ENCODE results near the gene TCF7L2. TPM values are rescaled to one million over a fixed set of nuclear protein-coding genes. Genes with fewer than 3 reads are reported as not detected.

The TCF7L2 gene
- total and polyA plus RNA-seq, 2 donors (not counting 1 experiment from before 2014, with no cell fraction given): 3.4 to 5.0 TPM

- no peaks in the 10 kb centered on the region for H3K27me3 ChIP-seq (ENCODE audit: control insufficient read depth, insufficient read depth, low read length)
- no peak overlapping the region for H3K9ac ChIP-seq (ENCODE audit: insufficient read depth, low read length)
- H3K4me2 ChIP-seq (ENCODE audit: extremely low read depth, insufficient read depth, low read length): no peak overlapping the region
- no peak overlapping the region for H3K27ac ChIP-seq (ENCODE audit: insufficient read depth, low read length)
- H2AFZ ChIP-seq (ENCODE audit: low read length): no peak overlapping the region
- no peak for DNase-seq (ENCODE audit: low read depth in 2 of 2)
- H3K4me1 ChIP-seq (ENCODE audit: control insufficient read depth, extremely low read depth, insufficient read depth, low read length): no peaks in the 10 kb centered on the region
- H3K79me2 ChIP-seq (ENCODE audit: control insufficient read depth, insufficient read depth, low read length): no peaks in the 10 kb centered on the region
- H4K20me1 ChIP-seq (ENCODE audit: control insufficient read depth, extremely low read depth, insufficient read depth, low read length): no peaks in the 10 kb centered on the region
- no peaks in the 10 kb centered on the region for H3K36me3 ChIP-seq (ENCODE audit: control insufficient read depth, insufficient read depth, low read length)
- no peak overlapping the region for H3K4me3 ChIP-seq (replicated peaks in 1 of 4; ENCODE audit: control extremely low read depth in 1 of 4, insufficient read depth in 1 of 4, low read depth in 3 of 4, low read length in 4 of 4)
- TF ChIP-seq CTCF (conservative IDR thresholded peaks at IDR 0.05 in 1 of 2, IDR thresholded peaks at IDR 0.05 in 1 of 2; ENCODE audit: low read depth in 1 of 2, low read length in 2 of 2) (no peak), EZH2 (IDR thresholded peaks at IDR 0.05; ENCODE audit: low read length, missing control alignments) (no peak)
- H3K9me3 ChIP-seq (ENCODE audit: control insufficient read depth, insufficient read depth, low read depth, low read length): no peaks in the 10 kb centered on the region
Observed at GRCh38 chr10:113076949-113077348, 126.9 kb downstream of the TCF7L2 start.

DNA sequence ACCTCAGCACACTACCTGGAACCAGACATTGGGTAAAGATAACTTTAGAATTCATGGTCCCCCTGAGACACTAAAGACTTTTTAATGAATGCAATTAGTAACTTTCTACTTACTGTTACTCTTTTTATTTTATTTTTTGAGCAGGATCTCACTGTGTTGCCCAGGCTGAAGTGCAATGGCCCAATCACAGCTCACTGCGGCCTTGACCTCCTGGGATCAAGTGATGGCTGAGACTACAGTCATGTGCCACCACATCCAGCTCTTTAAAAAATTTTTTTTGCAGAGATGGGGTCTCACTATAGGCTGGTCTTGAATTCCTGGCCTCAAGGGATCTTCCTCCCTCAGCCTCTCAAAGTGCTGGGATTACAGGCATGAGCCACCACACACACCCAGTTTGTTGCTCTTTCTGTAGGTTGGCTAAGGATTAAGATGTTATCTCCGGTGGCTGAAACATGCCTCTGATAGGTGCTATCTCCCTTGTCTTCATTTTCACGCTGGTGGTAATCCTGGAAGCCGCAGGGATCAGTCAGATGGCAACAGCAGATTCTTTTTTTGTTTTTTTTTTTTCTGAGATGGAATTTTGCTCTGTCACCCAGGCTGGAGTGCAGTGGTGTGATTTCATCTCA is 128.3 kb downstream of the TCF7L2 start:
- Histone ChIP-seq H3K79me2 (ENCODE audit: control insufficient read depth, insufficient read depth, low read length) (no peaks in the 10 kb centered on the region), H3K4me1 (ENCODE audit: control insufficient read depth, extremely low read depth, insufficient read depth, low read length) (no peaks in the 10 kb centered on the region), H3K4me2 (ENCODE audit: extremely low read depth, insufficient read depth, low read length) (no peak overlapping the region), H3K9me3 (ENCODE audit: control insufficient read depth, insufficient read depth, low read depth, low read length) (no peaks in the 10 kb centered on the region), H3K27ac (ENCODE audit: insufficient read depth, low read length) (no peak overlapping the region), H3K9ac (ENCODE audit: insufficient read depth, low read length) (no peak overlapping the region), H3K4me3 (replicated peaks in 1 of 4; ENCODE audit: control extremely low read depth in 1 of 4, insufficient read depth in 1 of 4, low read depth in 3 of 4, low read length in 4 of 4) (no peak overlapping the region), H4K20me1 (ENCODE audit: control insufficient read depth, extremely low read depth, insufficient read depth, low read length) (no peaks in the 10 kb centered on the region), H2AFZ (ENCODE audit: low read length) (no peak overlapping the region), H3K27me3 (ENCODE audit: control insufficient read depth, insufficient read depth, low read length) (no peaks in the 10 kb centered on the region), H3K36me3 (ENCODE audit: control insufficient read depth, insufficient read depth, low read length) (no peaks in the 10 kb centered on the region)
- DNase-seq (ENCODE audit: low read depth in 2 of 2): no peak
- TF ChIP-seq EZH2 (IDR thresholded peaks at IDR 0.05; ENCODE audit: low read length, missing control alignments) (no peak), CTCF (conservative IDR thresholded peaks at IDR 0.05 in 1 of 2, IDR thresholded peaks at IDR 0.05 in 1 of 2; ENCODE audit: low read depth in 1 of 2, low read length in 2 of 2) (no peak)

GRCh38 chr10:113080061-113080924 is 130.2 kb downstream of the TCF7L2 start:
- H2AFZ ChIP-seq (ENCODE audit: low read length): no peak overlapping the region
- H3K79me2 ChIP-seq (ENCODE audit: control insufficient read depth, insufficient read depth, low read length): no peaks in the 10 kb centered on the region
- TF ChIP-seq EZH2 (IDR thresholded peaks at IDR 0.05; ENCODE audit: low read length, missing control alignments) (no peak), CTCF (conservative IDR thresholded peaks at IDR 0.05 in 1 of 2, IDR thresholded peaks at IDR 0.05 in 1 of 2; ENCODE audit: low read depth in 1 of 2, low read length in 2 of 2) (no peak)
- H3K4me1 ChIP-seq (ENCODE audit: control insufficient read depth, extremely low read depth, insufficient read depth, low read length): no peaks in the 10 kb centered on the region
- H3K4me3 ChIP-seq (replicated peaks in 1 of 4; ENCODE audit: control extremely low read depth in 1 of 4, insufficient read depth in 1 of 4, low read depth in 3 of 4, low read length in 4 of 4): no peak overlapping the region
- DNase-seq (ENCODE audit: low read depth in 2 of 2): no peak
- no peaks in the 10 kb centered on the region for H4K20me1 ChIP-seq (ENCODE audit: control insufficient read depth, extremely low read depth, insufficient read depth, low read length)
- H3K27ac ChIP-seq (ENCODE audit: insufficient read depth, low read length): no peak overlapping the region
- no peak overlapping the region for H3K4me2 ChIP-seq (ENCODE audit: extremely low read depth, insufficient read depth, low read length)
- H3K9ac ChIP-seq (ENCODE audit: insufficient read depth, low read length): no peak overlapping the region
- no peaks in the 10 kb centered on the region for H3K27me3 ChIP-seq (ENCODE audit: control insufficient read depth, insufficient read depth, low read length)
- no peaks in the 10 kb centered on the region for H3K36me3 ChIP-seq (ENCODE audit: control insufficient read depth, insufficient read depth, low read length)
- no peaks in the 10 kb centered on the region for H3K9me3 ChIP-seq (ENCODE audit: control insufficient read depth, insufficient read depth, low read depth, low read length)
